Measurements from ENCODE around the gene SLC12A6. TPM values are rescaled to one million over a fixed set of nuclear protein-coding genes. Genes with fewer than 3 reads are reported as not detected.

SLC12A6 gene
- total RNA-seq, 1 donor from 2014 or later = 22.8 TPM

DNA sequence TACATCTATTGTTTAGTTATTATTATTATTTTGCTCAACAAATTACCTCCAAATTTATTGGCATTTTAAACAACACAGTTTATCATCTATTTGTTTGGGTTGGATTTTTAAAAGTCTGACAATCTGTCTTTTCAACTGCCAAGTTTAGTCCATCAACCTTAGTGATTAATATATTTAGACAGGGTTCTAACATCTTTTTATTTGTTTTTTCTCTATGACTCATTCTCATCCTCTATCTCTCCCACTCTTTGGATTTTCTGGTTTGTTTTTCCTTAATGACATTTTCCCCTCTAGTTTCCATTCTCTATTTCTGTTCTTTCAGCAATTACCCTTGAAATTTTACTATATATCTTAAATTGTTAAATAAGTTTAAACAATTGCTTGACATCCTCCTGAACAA lies 70.8 kb downstream of the SLC12A6 start:
- no peak for DNase-seq (ENCODE audit: low spot score)

DNA sequence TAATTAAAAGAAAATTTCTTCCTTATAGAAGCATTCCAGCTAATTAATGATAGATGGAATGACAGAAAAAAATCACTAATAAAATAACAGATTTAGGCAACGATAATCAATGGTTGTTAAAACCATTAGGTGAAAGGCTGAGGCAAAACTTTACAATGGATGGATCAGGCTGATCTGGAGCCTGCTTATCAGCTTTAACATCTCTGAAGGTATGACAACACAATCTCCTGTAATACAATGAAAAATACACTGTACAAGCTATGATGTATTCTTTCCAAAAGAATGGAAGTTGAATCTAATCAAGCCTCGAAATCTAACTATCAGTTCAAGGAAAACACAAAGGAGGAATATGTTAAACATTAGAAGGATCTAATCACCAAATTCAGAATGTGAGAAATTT lies 73.5 kb downstream of the SLC12A6 start:
- no peak for DNase-seq (ENCODE audit: low spot score)

DNA sequence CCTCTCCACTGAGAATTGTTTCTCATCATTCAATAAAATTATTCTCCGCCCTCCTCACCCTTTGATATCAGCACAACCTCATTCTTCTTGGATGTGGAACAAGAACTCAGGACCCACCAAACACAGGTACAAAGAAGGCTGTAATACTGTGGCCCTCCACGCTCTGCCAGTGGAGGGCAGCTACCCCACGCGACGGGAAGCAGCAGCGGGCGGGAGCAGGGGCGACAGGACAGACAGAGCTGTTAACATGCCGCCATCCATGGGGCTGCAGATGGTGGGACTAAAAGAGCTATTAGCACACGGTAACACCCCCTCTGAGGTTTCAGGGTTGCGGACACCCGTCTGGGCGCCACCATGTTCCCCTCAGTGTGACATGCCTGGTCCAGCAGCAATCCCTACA lies 75.2 kb downstream of the SLC12A6 start:
- no peak for DNase-seq (ENCODE audit: low spot score)

DNA sequence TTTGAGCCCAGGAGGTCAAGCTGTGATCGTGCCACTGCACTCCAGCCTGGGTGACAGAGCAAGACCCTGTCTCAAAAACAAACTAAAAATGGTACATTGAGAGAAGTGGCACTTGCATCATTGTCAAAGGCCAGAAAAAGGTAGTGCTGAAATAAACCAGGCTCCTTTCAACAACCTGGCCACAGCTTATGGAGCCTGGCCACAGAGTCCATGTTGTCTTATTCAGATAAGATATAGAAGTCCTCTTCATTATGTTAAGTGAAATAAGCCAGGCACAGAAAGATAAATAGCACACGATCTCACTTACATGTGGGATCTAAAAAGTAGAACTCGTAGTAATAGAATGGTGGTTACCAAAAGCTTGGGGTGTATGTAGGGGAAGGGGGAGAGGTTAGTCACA lies 78.0 kb downstream of the SLC12A6 start:
- DNase-seq (ENCODE audit: low spot score) = no peak

DNA sequence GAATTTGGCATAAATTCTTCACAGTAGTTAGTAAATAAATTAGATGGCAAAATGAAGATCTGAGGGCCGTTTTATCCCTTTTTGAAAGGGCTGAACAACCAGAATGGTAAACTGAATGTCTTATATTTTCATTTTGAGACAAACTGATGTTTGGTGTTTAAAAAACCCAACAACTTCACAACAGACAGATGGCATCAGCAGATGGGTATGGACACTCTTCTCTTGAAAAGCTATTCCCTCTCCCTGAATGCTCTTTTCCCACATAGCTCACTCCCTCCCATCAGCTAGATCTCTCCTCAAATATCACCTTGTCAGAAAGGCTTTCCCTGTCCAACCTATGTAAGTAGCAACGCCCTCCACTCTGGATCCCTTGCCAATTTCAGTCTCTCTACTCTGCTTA lies 79.4 kb downstream of the SLC12A6 start:
- DNase-seq (ENCODE audit: low spot score) = no peak

DNA sequence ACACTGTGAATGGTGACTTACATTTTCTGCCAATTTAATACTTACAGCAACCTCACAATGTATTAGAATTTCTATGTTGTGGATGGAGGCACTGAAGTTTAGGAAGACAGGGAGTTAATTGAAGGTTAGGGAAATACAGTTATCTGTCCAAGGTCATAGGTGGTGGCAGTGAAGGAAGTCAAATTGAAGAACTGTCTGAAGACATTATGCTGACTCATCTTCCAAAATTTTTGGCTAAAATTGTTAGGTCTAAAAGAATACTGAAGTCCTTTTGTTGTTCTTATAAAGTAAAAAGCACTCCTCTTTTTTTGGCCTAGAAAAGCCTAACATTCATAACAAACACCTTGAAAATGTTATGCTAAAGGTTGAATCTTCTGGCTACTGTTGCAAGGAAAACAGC lies 85.0 kb downstream of the SLC12A6 start:
- DNase-seq (ENCODE audit: low spot score) = no peak

DNA sequence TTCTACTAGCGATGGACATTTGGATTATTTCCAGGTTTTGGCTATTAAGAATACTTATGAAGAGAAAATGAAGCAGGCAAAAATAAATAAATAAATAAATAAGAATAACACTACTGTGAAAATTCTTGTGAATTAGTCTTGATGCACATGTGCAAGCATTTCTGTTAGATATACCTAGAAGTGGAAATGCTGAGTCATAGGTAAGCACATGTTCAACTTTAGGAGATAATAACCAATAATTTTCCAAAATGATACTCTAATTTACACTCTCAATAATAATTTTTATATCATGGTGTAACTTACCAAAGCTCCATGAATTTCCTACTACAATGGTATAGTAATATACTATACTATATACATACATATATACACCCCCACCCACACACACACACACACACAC lies 89.4 kb downstream of the SLC12A6 start:
- no peak for DNase-seq (ENCODE audit: low spot score)

DNA sequence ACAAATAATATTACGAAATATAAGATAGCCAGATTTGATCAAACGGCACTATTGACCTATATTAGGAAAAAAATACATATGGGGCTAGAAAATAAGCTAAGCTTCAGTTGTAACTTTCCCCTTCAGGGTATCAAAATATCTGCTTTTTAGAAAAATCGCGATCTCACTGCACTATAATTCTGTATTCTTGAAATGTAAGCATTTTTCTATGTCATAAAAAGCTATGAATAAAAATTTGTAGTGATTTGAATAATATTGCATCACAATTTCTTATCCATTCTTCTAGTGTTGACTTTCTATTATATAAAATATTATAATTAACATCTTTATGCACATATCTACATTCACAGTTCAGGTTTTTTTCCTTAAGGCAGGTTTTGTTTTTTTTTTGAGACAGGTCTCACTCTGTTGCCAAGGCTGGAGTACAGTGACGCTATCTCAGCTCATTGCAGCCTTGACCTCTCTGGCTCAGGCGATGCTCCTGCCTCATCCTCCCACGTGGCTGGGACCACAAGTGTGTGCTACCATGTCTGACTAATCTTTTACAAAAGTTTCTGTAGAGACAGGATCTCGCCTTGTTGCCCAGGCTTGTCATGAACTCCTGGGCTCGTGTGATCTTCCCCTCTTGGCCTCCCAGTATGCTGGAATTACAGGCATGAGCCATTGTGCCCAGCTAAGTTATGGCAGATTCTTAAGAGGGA lies 91.2 kb downstream of the SLC12A6 start:
- DNase-seq (ENCODE audit: low spot score) = no peak

DNA sequence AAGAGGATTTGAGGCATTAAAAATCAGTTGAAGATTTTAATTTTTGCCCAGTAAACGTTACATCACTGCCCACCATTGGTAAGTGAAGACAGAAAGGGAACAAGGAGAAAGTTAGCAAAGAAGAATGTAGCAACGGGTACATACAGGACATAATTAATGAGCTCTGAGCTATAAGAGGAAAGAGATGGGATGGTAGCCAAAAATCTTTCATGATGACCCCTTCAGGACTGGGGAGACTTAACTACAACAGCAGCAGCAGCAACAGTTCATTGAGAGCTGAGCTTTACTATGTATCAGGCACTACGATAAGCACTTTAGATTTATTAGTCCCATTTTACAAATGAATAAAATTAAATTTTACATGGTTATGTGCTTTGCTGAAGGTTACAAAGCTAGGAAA lies 94.4 kb downstream of the SLC12A6 start:
- no peak for DNase-seq (ENCODE audit: low spot score)

DNA sequence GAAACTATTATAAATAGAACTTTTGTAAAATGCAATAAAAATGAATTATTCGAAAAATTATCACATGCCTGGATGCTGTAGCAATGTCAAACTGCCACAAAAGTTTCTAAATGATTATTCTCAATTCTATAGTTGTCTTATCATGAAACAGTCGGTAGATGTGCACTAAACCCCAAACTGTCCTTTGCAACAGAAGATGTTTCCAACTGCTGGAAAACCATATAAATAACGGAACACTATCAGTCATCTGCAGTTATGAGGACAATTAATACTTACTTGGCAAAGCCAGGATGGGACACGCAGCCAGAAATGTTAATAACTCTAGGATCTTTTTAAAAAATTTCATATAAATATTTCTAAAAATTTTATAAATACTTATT lies 95.3 kb downstream of the SLC12A6 start:
- DNase-seq (ENCODE audit: low spot score) = no peak

DNA sequence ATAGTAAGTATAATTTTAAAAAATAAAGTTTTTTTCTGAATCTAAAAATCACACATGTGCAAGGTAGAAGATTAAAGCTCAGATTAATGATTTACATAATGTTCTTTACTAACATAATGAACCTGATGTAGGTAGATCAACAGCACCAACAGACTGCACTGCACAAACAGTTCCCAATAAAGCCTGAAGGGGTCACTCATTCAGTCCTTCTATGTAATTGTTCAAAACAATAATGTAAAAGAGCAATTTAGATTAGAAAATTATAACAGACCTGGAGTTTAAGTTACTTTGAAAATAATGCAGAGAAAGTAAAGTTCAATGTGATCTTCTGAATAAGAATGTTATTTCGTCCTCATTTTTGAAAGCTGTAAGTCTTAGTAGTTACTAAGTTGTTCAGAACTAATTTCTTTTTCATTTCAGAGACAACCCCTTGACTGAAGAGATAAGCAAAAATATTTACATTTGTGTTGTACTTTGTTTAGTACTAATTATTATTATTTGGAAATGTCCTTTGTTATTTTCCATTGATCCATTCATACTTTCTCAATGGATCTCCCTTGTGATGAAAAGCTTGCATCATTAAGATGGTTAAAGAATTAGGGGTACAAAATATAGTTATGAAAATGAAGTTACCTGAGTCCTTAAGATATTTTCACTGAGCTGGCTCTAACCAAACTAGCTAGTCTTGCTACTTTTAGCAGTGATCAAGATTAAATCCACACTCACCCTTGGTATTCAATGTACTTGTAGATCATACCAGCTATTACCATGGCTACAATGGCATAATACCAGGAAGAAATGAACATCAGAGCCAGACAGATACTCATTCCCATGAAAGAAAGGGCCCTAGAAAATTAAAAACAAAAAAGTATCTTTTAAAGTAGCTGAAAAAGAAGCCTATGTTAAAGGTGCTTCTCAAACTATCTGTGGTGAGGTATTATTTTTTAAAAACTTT lies 95.9 kb downstream of the SLC12A6 start:
- no peak for DNase-seq (ENCODE audit: low spot score)

DNA sequence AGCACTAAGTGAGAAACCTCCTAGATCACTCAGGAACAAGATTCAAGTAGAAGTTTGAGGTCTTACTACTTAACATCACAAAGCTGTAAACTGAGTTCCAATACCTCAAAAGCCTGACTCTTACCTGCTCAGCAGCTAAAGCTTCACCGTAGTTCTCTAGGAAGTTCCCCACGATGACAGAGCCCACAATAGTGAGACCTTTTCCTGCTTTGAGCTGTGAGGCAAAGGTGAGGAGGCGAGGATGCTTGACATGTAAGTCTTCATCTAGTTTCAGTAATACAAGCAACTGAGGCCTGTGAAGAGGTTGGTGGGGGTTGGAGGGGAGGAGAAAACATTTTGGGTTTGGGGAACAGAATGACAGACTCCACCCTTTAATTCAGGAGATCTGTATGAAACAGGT lies 97.0 kb downstream of the SLC12A6 start:
- no peak for DNase-seq (ENCODE audit: low spot score)

DNA sequence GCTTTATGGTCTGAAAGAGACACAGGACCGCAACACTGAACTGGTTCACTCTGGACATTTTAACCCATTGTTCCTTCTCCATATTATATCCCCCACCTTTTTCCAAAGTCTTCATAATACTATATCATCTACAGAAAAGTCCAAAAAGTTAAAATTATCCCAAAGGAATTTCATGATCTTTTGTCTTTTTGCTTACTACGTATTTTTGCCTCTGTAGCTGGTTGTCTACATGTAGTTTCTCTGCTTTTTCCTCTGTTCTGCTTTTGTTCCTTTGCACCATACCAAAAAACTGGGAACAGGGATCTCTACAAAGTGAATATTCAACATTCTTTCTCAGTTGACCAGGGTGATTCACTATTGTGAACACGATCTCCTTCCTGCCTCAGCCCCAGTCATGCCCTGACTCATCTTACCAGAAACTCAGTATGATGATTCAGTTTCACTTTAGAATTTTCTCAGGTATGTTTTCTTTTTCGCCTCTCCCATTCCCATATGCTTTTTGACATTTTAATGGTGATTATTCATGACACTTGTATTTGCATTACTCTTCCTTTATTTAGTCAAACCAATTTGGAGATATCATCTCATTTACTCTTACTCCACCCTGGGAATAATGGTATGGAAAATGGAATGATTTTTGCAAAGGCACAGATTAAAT lies 98.3 kb downstream of the SLC12A6 start:
- no peak for DNase-seq (ENCODE audit: low spot score)

DNA sequence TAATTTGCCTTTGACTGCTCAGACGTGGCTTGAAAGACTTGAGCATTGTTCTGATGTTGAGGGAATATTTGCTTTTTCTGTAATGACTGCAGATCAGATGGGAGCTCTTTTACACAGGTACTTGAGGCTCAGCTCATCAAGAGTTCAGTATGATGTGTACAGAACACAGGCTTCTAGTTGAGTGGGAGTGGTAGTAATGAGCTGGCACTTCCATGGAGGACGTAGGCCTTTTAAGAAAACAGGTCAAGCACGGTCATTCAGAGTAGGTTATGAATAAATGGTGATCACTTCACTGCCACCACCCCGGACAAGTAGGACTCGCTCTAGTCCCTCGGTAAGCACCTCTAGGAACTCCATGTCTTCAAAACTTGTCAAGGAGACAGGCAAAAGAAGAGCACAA lies 104.0 kb downstream of the SLC12A6 start:
- DNase-seq (ENCODE audit: low spot score) = no peak

DNA sequence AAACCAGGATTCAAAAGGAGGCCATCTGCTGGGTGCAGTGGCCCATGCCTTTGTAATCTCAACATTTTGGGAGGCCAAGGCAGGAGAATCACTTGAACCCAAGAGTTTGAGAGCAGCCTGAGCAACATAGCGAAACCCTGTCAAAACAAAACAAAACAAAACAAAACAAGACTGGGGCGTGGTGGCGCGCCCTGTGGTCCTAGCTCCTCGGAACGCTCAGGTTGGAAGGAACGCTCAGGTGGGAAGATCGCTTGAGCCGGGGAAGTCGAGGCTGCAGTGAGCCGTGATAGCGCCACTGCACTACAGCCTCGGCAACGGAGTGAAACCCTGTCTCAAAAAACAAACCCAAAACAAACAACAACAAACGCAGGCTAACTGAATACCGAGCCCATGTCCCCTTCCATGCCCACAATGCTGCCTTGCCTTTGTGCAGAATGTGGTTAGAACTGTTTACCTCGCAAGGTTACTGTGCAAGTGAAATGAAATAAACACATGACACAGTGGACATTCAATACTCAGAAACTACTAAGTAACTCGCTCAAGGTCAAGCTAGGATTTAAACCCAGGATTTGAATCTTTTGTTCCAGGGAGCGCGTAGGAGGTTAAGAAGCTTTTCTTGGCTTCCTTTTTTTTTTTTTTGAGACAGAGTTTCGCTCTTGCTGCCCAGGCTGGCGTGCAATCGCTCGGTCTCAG lies 113.5 kb downstream of the SLC12A6 start:
- DNase-seq (ENCODE audit: low spot score) = no peak

DNA sequence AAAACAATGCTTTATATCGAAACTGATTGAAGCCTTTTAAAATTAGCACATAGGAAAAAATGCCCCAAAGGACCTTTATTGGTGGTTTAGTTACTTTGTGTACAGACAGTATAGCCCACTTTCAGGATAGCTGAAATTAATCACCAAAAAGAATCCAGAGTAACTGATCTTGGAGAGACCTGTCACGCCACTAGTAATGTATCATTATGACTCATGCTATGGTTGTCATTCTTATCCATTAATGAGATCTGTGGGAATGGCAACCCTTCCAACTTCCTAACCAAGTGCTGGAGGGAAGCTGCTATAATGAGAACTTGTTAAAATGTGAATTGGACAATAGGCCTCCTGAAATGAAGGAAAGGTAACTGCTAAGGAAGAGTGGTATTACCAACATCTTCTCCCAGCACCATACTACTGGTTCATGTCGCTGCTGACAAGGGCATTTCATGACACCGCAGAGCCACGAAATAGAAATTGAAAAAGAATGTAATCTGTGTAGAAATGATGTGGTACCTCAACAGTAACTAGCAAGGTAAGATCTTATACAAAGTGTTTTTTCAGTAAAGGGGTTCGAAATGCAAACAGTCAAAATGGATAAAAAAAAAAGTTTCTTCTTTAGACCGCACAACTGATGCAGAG lies 119.9 kb downstream of the SLC12A6 start:
- no peak for DNase-seq (ENCODE audit: low spot score)

DNA sequence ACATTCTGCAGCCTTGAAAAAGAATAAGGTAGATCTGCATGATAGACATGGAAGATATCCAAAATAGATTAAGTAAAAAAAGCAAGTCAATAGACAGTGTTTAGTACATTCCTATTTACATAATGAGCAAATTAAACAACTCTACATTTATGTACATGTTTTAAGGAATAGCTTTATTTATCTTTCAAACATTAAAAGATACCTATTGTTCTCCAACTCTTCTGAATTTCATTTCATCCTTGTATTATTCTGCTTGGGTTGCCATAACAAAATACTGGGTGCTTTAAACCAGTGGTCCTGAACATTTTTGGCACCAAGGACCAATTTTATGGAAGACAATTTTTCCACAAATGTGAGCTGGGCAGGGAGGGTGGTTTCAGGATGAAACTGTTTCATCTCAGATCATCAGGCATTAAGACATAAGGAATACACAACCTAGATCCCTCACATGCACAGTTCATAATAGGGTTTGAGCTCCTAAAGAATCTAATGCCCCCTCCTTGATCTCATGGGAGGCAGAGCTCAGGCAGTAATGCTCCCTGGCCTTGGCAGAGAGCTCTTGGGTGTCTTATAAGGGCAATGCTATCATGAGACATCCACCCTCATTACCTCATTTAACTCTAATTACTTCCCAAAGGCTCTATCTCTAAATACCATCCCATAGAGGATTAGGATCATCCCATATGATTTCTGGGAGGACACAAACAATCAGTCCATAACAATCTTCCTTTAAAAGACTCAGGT lies 120.9 kb downstream of the SLC12A6 start:
- no peak for DNase-seq (ENCODE audit: low spot score)

DNA sequence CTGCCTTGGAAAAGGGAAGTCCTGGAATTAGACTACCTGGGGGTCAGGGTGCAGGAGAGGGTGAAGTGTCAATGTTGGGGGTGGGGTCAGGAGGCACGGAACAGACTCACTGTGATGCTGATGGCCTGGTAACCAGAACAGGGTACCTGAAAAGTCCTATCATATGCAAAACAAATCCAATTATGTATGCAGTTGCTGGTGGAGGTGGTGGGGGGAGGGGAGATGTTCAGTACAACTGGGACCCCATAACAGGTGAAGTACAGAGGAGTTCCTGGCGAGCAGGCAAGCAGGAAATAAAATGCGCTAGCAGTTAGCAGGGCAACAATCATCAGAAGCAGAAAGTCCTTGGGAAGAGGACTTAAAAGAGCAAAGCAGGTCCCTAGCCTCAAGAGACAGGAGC lies 123.4 kb downstream of the SLC12A6 start:
- no peak for DNase-seq (ENCODE audit: low spot score)

DNA sequence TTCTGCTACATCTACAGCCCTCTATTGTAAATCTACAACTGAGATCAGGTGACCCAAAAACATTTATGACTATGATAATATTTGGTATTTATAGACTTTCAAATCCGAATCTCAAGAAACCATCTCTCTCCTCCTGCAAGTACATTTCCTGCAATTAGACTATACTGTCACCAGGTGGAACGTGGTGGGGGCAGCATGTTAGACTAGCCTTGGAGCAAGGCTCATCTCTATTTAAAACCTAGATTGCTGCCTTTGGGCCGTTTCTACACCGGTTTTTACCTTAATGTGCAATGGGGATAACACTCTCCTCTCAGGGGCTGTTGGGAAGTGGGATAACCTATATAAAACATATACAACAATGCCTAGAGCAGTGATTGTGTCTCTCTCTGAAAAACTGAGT lies 123.9 kb downstream of the SLC12A6 start:
- DNase-seq (ENCODE audit: low spot score) = no peak

All from mesenteric fat pad (tissue), 1 donor.